T-helper 9 cell (primary cell): ENCODE measurements around the gene GPR146.
"Not testable (repeated sequence)": the region's sequence is repeated elsewhere in the genome, so short reads cannot be mapped to it uniquely, and the experiment has no call there.

Source experiments
- DNase-seq: peaks from one replicate; pipeline ENCODE4 v3.0.0-alpha.2; 2020
- total RNA-seq, 2 donors: gene quantifications; one replicate each; lab custom pipeline; 2026; lab: John Stamatoyannopoulos, UW

GPR146 gene, protein sequence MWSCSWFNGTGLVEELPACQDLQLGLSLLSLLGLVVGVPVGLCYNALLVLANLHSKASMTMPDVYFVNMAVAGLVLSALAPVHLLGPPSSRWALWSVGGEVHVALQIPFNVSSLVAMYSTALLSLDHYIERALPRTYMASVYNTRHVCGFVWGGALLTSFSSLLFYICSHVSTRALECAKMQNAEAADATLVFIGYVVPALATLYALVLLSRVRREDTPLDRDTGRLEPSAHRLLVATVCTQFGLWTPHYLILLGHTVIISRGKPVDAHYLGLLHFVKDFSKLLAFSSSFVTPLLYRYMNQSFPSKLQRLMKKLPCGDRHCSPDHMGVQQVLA
- total RNA-seq, result 2.2 to 6.5 reads per million in 2 donors

- peak; percentile 94 for DNase-seq
Measured at GRCh38 chr7:1044189-1045068, at the start of gene GPR146. Gene GPR146, plus strand, starts transcription at chr7:1044546. Its CDS starts 12,970 bp downstream, at chr7:1057516.

DNA sequence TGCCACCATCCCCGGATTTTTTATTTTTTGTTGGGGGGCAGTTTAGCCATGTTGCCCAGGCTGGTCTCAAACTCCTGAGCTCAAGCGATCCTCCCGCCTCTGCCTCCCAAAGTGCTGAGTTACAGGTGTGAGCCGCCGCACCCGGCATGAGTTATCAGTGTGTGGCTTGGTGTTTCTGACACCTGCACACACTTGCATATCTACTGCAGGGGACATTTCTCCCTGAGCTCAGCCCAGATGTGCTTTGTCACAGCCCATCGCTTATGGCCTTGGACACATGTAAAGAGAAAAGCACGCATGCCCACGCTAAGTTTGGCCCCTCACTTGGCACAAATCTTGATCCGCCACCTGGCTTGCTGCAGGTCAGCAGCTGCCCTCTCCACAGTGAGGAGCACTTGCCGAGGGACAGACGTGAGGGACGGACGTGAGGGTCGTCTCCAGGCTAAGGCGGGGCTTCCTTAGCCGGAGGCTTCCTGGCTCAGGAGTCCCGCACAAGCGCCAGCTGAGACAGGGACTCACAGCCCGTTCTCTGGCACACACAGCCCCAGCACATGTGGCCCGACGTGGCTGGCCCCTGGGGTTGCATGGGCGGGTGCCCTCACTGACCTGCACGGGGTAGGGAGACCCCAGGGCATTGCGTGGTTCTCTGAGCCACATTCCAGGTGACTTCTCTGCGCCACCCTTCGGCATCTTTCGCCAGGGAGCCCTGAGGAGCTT, 49.6 kb upstream of the GPR146 start:
- no peak for DNase-seq

GRCh38 chr7:995571-995970, 48.8 kb upstream of the GPR146 start:
- no peak for DNase-seq

DNA sequence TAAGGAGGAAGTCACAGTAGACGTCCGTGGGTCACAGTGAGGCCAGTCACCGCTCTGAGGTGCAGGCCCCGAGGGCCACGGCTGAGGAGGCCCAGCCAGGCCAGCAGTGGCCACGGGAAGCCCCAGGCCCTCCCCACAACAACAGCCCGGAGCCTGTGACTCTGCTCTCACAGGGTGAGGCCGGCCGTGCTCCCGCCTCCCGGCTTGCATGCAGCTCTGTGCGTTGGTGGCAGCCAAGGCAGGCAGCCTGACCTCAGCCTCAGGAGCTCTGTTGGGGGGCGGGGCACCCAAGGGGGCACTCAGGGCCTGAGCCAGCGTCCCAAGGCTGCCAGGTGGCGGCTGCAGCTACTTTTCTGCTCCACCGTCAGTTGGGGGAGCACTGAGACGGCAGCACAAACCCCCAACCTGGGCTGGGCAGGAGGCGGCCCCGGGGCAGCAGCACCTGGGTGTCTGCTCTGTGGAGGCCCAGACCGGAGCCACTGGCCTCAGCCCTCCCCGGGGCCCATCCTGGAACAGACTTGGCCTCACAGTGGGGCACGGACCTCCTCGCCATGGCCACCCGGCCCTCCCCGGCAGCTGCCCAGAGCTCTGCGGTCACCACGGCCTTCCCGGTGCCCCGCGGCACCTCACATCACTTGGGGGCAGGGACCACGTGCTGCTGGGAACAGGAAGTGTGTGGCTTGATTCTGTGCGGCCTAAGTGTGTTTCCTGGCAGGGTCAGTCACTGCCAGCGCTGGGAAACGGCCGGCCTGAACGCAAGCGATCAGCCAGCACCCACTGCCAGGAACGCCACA, 48.1 kb upstream of the GPR146 start:
- DNase-seq, result no peak

GRCh38 chr7:997404-998395, 46.6 kb upstream of the GPR146 start:
- DNase-seq, result no peak

DNA sequence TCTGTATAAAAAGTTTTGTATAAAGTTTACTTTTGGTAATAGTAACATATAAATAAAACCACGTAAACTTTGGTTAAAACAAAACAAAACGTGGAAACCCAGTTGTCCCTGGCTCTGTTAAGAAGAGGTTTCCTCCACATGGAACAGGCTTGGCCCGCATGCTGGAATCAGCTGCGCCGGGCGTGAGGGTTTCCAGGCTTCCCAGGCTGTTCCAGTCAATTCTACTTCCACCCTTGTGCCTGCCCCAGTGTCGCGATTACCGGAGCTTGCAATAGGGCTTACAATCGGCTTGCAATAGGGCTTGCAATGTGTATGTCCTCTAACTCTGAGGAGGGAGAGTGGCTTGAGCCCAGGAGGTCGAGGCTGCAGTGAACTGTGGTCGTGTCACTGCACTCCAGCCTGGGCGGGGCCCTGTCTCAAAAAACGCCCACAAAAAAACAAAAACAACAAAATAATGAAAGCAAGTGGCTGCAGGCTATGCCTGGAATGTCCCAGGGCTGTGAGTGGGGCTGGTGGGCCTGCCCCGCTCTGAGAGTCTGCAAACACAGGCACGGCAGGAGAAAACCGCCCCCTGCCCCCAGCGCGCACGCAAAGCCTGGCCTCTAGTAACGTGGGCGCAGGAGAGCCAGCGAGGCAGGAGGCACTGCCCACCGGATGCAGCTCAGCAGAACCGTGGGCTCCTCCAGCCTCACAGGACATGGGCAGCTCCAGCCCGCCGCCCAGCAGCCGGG, 45.0 kb upstream of the GPR146 start:
- DNase-seq, result no peak

GRCh38 chr7:999941-1000935, 44.1 kb upstream of the GPR146 start:
- no peak for DNase-seq

GRCh38 chr7:1001069-1001770, 43.1 kb upstream of the GPR146 start:
- DNase-seq, result not testable (repeated sequence)

- not testable (repeated sequence) for DNase-seq
Measured at GRCh38 chr7:1002026-1002425, 42.3 kb upstream of the GPR146 start.

DNA sequence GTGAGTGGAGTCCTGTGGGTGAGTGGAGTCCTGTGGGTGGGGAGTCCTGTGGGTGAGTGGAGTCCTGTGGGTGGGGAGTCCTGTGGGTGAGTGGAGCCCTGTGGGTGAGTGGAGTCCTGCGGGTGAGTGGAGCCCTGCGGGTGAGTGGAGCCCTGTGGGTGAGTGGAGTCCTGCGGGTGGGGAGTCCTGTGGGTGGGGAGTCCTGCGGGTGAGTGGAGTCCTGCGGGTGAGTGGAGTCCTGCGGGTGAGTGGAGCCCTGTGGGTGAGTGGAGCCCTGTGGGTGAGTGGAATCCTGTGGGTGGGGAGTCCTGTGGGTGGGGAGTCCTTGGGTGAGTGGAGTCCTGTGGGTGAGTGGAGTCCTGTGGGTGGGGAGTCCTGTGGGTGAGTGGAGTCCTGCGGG, 41.9 kb upstream of the GPR146 start:
- not testable (repeated sequence) for DNase-seq

DNA sequence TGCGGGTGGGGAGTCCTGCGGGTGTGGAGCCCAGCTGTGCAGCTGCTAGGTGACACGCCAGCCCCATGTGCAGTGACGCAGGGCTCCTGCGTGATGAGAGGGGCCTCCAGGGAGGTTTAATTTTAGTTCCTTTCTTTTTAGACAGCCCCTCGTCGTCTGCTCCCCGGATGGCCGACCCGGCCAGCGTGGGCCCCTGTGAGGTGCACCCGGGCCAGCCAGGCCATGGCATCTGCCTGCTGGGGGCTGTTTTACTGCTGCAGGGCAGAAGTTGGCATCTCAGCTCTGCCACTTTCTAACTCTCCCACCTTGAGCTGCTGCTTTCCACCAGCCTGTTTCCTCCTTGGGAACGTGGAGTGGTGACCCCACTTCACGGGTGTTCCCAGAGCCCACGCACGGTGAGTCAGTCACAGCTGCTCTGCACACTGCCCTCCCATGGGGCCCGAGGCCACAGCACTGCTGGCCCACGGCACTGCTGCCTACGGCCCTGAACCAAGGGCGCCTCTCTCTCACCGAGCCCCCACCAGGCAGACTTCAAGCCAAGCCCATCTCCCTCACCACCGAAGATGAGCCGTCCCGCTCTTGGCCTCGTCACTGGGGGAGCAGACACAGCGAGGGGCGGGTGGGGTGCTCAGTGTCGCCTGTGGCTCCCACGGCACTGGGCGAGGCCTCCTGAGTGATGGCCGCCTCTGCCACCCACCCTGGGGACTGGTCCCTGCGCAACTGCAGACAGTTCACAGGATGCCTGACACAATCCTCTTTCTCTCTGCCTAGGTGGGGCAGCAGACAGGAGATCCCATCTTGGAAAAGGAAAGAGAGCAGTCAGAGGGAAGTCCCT, 40.1 kb upstream of the GPR146 start:
- no peak for DNase-seq

- DNase-seq, result no peak
Measured at GRCh38 chr7:1005303-1005702, 39.0 kb upstream of the GPR146 start.

- DNase-seq, result no peak
Measured at GRCh38 chr7:1007901-1008300, 36.4 kb upstream of the GPR146 start.

DNA sequence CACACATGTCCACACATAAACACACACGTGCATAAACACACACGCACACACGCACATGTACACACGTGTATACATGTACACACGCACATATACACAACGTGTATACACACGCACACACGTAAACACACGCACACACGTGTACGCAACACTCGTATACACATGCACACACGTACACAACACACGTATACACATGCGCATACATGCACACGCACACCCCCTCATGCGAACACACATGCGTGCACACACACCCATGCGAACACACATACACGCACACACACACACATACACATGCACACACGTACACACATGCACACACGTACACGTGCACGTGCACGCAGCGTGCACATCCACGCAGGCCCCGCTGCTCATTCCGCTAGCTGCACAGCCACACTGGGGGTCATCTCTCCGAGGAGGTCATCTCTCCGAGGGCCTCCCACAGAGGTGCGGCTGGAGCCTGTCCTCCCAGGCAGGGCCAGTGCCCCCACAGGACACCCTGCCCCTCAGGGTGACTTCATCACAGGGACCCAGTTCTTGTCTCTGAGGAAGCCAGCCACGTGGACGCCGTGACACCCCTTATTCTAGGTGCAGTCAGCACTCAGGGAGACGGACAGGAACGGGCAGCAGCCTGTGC, 35.5 kb upstream of the GPR146 start:
- no peak for DNase-seq

DNA sequence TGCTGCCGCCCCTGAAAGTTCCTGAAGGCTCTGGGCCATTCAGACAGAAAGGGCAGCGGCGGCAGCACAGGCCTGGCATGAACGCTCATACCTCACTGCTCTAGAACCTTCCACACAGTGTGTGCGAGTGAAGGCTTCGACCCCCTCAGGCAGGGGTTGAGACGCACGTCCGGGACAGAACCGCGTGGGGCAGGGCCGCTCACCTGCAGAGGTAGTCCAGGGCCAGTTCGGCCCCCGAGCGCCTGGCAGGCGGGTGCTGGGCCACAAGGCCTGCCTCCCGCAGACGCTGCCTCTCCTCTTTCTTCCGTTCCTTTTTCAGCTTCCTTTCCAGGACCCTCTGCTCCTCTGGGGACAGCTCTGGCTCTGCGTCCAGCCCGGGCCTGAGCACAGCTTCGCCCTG, 34.6 kb upstream of the GPR146 start:
- DNase-seq, result no peak

- no peak for DNase-seq
Measured at GRCh38 chr7:1010226-1010625, 34.1 kb upstream of the GPR146 start.
